ENCODE measurements around the gene YBX3.

Gene YBX3

GRCh38 chr12:10736463-10736862, 13.3 kb upstream of the YBX3 start:
- DNase-seq (ENCODE audit: low read depth), result no peak
- no peak for TF ChIP-seq CTCF (conservative IDR thresholded peaks at IDR 0.05; ENCODE audit: low read length)
- no peak overlapping the region for H3K4me3 ChIP-seq (ENCODE audit: low read length)

GRCh38 chr12:10735428-10735827, 12.3 kb upstream of the YBX3 start:
- no peak overlapping the region for H3K4me3 ChIP-seq (ENCODE audit: low read length)
- no peak for DNase-seq (ENCODE audit: low read depth)
- no peak for TF ChIP-seq CTCF (conservative IDR thresholded peaks at IDR 0.05; ENCODE audit: low read length)

GRCh38 chr12:10732549-10732948, 9.4 kb upstream of the YBX3 start:
- no peak overlapping the region for H3K4me3 ChIP-seq (ENCODE audit: low read length)
- DNase-seq (ENCODE audit: low read depth), result no peak
- TF ChIP-seq CTCF (conservative IDR thresholded peaks at IDR 0.05; ENCODE audit: low read length), result no peak

GRCh38 chr12:10732066-10732465, 8.9 kb upstream of the YBX3 start:
- no peak for DNase-seq (ENCODE audit: low read depth)
- no peak overlapping the region for H3K4me3 ChIP-seq (ENCODE audit: low read length)
- no peak for TF ChIP-seq CTCF (conservative IDR thresholded peaks at IDR 0.05; ENCODE audit: low read length)

- H3K4me3 ChIP-seq (ENCODE audit: low read length), result no peak overlapping the region
- DNase-seq (ENCODE audit: low read depth), result no peak
- no peak for TF ChIP-seq CTCF (conservative IDR thresholded peaks at IDR 0.05; ENCODE audit: low read length)
These were observed 7.4 kb upstream of the YBX3 start for GRCh38 chr12:10730559-10730958.

GRCh38 chr12:10728091-10728490, 5.0 kb upstream of the YBX3 start:
- TF ChIP-seq CTCF (conservative IDR thresholded peaks at IDR 0.05; ENCODE audit: low read length), result no peak
- H3K4me3 ChIP-seq (ENCODE audit: low read length), result no peak overlapping the region
- DNase-seq (ENCODE audit: low read depth), result no peak

GRCh38 chr12:10726945-10727344, 3.8 kb upstream of the YBX3 start:
- no peak for TF ChIP-seq CTCF (conservative IDR thresholded peaks at IDR 0.05; ENCODE audit: low read length)
- DNase-seq (ENCODE audit: low read depth), result no peak
- H3K4me3 ChIP-seq (ENCODE audit: low read length), result no peak overlapping the region
